ENCODE data around the gene UBE2S.

DNA sequence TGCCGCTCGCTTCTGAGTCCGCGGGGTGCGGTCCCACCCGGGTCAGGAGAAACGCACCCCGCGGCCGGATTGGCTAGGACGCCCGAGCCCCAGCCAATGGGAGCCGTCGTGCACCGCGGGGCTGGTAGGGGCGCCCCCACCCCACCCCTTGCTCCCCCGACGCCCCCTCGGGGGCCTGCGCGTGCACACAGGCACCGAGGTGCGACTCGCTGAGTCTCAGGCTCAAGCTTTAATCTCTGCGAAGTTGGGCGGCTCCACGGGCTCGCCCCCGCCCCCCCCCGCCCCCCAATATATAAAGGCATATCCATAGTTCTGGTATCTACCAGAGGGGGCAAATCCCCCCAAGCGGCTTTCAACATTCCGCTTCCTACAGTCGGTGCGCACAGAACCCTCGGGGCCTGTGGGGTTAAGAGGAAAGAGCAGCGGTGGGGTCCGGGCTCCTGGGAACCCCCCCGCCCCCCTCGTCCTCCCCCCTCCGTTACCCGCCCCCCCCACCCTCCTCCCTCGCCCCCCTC lies 52.8 kb downstream of the UBE2S start, which contains the start of gene COX6B2:
- TF ChIP-seq TCF12 (IDR thresholded peaks at IDR 0.05; ENCODE audit: low read depth) (no peak), RAD21 (IDR thresholded peaks at IDR 0.05; ENCODE audit: low read depth) (no peak), EGR1 (IDR thresholded peaks at IDR 0.05) (no peak), CREB1 (IDR thresholded peaks at IDR 0.05; ENCODE audit: low read depth) (no peak), EP300 (IDR thresholded peaks at IDR 0.05; ENCODE audit: borderline replicate concordance) (no peak), YY1 (IDR thresholded peaks at IDR 0.05; ENCODE audit: low read depth) (no peak), TEAD4 (IDR thresholded peaks at IDR 0.05) (no peak), TAF1 (IDR thresholded peaks at IDR 0.05; ENCODE audit: low read depth) (no peak), NFIC (IDR thresholded peaks at IDR 0.05) (no peak)
- TF ChIP-seq, protein P1, sequence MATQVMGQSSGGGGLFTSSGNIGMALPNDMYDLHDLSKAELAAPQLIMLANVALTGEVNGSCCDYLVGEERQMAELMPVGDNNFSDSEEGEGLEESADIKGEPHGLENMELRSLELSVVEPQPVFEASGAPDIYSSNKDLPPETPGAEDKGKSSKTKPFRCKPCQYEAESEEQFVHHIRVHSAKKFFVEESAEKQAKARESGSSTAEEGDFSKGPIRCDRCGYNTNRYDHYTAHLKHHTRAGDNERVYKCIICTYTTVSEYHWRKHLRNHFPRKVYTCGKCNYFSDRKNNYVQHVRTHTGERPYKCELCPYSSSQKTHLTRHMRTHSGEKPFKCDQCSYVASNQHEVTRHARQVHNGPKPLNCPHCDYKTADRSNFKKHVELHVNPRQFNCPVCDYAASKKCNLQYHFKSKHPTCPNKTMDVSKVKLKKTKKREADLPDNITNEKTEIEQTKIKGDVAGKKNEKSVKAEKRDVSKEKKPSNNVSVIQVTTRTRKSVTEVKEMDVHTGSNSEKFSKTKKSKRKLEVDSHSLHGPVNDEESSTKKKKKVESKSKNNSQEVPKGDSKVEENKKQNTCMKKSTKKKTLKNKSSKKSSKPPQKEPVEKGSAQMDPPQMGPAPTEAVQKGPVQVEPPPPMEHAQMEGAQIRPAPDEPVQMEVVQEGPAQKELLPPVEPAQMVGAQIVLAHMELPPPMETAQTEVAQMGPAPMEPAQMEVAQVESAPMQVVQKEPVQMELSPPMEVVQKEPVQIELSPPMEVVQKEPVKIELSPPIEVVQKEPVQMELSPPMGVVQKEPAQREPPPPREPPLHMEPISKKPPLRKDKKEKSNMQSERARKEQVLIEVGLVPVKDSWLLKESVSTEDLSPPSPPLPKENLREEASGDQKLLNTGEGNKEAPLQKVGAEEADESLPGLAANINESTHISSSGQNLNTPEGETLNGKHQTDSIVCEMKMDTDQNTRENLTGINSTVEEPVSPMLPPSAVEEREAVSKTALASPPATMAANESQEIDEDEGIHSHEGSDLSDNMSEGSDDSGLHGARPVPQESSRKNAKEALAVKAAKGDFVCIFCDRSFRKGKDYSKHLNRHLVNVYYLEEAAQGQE (IDR thresholded peaks at IDR 0.05; ENCODE audit: low read depth), result no peak

All from Ishikawa (cell line).